GM12873 (cell line): ENCODE measurements around the gene ACBD6.

ENCODE experiments used
- TF ChIP-seq, protein P1 (sequence below): IDR thresholded peaks from 2 replicates; pipeline ENCODE4 v1.5.1; 2012; ENCODE audit warnings: low read depth, mild to moderate bottlenecking, moderate library complexity, low read length, control low read depth; ENCODE audit not compliant: insufficient read depth; ENCODE audit errors: missing control alignments

Gene ACBD6

DNA sequence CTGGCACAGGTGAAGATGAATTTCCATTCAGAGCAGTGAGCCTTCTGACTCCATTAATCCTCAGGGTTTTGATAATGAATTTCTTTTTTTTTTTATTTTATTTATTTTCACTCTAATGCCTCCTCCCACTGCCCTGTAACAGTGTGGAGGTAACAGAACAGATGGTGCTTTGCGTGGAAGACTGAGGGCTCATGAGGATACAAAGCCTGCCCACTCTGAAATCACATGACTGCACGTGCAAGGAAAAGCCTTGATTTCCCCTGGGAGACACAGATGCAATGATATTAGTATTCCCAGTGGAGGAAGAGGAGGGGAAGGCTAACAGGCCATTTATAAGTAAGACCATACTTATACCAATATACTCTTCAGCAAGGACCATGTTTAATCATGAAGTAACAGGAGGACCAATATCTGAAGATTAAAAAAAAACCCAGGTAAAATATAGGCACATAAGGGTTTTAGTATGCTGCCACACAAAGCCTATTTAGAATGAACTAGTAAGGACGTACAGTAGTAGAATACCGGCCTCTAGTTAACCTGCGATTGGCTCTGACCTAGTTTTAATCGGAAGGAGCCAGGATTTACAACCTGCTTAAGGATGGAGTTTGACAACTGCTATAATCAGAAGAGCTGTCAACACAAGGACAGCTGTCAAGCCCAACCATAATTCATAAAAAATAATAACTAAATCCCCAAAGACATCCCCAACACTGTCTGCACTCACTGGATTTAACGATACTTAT is 202.7 kb downstream of the ACBD6 start:
- TF ChIP-seq, protein P1, sequence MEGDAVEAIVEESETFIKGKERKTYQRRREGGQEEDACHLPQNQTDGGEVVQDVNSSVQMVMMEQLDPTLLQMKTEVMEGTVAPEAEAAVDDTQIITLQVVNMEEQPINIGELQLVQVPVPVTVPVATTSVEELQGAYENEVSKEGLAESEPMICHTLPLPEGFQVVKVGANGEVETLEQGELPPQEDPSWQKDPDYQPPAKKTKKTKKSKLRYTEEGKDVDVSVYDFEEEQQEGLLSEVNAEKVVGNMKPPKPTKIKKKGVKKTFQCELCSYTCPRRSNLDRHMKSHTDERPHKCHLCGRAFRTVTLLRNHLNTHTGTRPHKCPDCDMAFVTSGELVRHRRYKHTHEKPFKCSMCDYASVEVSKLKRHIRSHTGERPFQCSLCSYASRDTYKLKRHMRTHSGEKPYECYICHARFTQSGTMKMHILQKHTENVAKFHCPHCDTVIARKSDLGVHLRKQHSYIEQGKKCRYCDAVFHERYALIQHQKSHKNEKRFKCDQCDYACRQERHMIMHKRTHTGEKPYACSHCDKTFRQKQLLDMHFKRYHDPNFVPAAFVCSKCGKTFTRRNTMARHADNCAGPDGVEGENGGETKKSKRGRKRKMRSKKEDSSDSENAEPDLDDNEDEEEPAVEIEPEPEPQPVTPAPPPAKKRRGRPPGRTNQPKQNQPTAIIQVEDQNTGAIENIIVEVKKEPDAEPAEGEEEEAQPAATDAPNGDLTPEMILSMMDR, result no peak

DNA sequence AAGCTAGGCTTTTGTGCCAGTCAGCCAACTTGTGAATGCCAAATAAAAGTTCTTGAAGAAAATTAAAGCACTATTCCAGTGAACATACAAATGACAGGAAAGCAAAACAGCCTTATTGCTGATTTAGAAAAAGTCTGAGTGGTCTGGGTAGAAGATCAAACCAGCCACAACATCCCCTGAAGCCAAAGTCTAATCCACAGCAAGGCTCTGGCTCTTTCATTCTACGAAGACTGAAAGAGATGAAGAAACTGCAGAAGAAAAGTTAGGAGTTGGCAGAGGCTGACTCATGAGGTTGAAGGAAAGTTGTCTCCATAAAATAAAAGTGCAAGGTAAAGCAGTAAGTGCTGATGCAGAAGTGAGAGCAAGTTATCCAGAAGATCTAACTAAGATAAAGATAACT is 206.4 kb downstream of the ACBD6 start:
- TF ChIP-seq, protein P1, result no peak

DNA sequence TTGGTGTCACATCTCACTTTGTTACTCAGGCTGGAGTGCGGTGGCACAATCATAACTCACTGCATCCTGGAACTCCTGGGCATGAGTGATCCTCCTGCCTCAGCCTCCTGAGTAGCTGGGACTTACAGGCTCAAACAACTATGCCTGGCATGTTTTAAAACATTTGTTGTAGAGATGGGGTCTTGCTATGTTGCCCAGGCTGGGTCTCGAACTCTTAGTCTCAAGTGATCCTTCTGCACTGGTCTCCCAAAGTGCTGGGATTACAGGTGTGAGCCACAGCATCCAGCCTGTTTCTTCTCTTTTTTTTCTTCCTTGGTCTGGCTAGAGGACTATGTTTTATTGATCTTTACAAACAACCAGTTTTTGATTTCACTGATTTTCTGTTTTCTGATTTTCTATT is 207.7 kb downstream of the ACBD6 start:
- TF ChIP-seq, protein P1, result no peak

DNA sequence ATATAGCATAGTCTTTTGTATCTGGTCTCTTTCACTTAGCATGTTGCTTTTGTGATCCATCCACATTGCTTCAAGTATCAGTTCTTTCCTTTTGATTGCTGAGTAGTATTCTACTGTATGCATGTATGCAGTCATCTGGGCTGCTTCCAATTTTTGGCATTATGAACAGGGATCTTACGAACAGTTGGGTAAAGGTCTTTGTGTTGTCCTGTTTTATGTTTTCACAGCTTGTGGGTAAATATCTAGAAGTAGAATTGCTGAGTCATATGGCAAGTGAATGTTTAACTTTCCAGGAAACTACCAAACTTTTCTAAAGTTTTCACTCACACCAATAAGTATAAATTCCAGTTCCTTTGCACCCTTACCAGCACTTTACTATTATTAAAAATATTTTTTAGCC is 211.4 kb downstream of the ACBD6 start:
- TF ChIP-seq, protein P1, result no peak

DNA sequence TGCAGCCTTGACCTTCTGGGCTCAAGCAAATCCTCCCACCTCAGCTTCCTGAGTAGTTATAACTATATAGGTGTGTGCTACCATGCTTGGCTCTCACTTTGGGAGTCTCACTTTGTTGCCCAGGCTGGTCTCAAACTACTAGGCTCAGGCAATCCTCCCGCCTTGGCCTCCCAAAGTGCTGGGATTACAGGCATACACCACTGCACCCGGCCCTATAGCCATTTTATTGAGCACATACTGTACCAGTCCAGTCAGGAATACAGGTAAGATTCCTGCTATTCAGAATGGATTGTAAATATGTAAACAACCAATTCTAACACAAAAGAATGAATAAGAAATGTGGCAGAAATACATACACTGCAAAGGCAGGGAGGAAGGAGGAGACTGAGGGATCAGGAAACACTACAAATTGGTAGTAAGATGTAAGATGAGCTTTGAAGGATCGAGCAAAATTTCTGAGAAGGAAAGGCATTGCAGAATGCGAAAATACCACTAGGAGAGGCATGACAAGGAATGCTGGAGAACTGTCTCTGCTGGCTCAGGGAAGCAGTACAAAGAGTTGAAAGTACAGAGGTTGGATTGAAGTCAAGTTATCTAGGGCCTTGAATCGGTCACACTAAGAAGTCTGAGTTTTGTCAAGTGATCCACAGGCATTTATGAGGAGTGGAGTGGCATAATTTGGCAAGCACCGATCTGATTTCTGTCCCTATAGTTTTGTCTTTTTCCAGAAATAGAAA is 211.9 kb downstream of the ACBD6 start:
- TF ChIP-seq, protein P1, result no peak

DNA sequence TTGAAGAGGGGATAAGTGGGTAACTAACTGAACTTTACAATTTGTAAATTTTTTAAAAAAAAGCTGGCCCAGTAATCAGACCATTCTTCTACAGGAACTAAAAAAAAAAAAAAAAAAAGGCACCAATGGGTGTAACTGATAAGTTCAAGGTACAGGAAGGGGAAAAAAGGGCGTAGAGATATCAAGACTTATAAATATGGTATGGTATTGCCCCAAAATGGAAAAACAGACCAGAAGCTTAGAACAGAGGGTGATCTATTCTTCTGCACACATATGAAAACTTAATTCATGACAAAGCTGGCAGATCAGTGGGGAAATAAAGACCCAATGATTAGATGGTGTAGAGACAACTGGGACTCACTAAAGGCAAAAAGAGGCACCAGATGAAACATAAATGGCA is 213.4 kb downstream of the ACBD6 start:
- TF ChIP-seq, protein P1, result no peak

DNA sequence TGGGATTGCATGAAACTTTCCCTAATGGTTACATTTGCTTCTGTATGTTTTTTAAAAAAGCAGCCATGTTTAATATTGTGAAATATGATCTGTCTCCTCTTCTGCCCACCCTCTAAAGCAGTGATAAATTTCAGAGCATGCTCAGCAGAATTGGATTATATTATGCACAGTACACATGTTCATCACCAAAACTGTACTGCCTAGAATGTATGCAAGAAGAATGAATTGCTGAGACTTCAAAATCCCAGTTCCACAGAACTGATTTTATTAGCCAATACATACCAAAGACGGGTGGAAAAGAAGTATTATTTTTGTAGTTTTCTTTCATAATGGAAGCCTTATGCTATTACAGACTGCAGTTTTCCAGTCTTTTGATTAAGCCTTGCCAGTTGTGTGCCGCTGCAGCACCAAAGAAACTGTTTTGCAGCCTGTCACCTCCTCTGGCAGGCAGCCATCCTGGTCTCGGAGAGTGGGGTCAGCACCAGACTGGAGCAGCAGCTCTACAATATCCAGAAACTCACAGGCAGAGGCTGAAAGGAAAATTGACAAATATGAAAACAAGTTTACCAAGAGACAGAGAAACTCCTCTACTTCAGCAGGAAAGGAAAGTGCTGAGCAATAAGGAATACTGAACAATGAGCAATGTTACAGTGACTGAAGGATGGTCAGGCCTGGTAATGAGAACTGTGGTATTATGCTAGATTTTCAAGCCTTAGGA is 214.2 kb downstream of the ACBD6 start:
- TF ChIP-seq, protein P1, result no peak
